Inflammatory macrophage (primary cell): ENCODE data around the gene GAN.
A peak's percentile ranks its signal among the peaks of the same experiment; 100 is the strongest.
"Not testable (repeated sequence)": the region's sequence is repeated elsewhere in the genome, so short reads cannot be mapped to it uniquely, and the experiment has no call there.

Experiments
- DNase-seq, 2 donors: peaks; one replicate each; pipeline ENCODE4 v3.0.0-alpha.2; 2020 to 2022

Gene GAN

GRCh38 chr16:81310045-81310644 is 4.6 kb upstream of the GAN start:
- DNase-seq, result no peak

GRCh38 chr16:81311762-81312161 is 3.0 kb upstream of the GAN start:
- no peak for DNase-seq

- no peak for DNase-seq
Measured at GRCh38 chr16:81313701-81314602, 810 bp upstream of the GAN start.

GRCh38 chr16:81315271-81316175 is 761 bp downstream of the GAN start:
- DNase-seq, result peak; percentile 41 to 70

- no peak for DNase-seq
Measured at GRCh38 chr16:81316176-81316496, 1.4 kb downstream of the GAN start.

GRCh38 chr16:81318711-81319110 is 3.9 kb downstream of the GAN start:
- DNase-seq, result no peak

- DNase-seq, result no peak
Measured at GRCh38 chr16:81319221-81319912, 4.6 kb downstream of the GAN start.

GRCh38 chr16:81321039-81321438 is 6.3 kb downstream of the GAN start:
- no peak for DNase-seq

GRCh38 chr16:81321536-81321935 is 6.8 kb downstream of the GAN start:
- no peak for DNase-seq

GRCh38 chr16:81324808-81325207 is 10.0 kb downstream of the GAN start:
- DNase-seq, result no peak

GRCh38 chr16:81327011-81327410 is 12.2 kb downstream of the GAN start:
- no peak for DNase-seq

GRCh38 chr16:81327447-81328196 is 12.9 kb downstream of the GAN start:
- no peak for DNase-seq

GRCh38 chr16:81329947-81330346 is 15.2 kb downstream of the GAN start:
- no peak for DNase-seq

- DNase-seq, result no peak
Measured at GRCh38 chr16:81333356-81333755, 18.6 kb downstream of the GAN start.

GRCh38 chr16:81335669-81336068 is 20.9 kb downstream of the GAN start:
- DNase-seq, result no peak

GRCh38 chr16:81337097-81337496 is 22.3 kb downstream of the GAN start:
- DNase-seq, result no peak

GRCh38 chr16:81345172-81345571 is 30.4 kb downstream of the GAN start:
- not testable (repeated sequence) for DNase-seq

GRCh38 chr16:81347425-81347824 is 32.7 kb downstream of the GAN start:
- DNase-seq, result no peak

- DNase-seq, result no peak
Measured at GRCh38 chr16:81349608-81350305, 35.0 kb downstream of the GAN start.

GRCh38 chr16:81350306-81350615 is 35.5 kb downstream of the GAN start:
- DNase-seq, result no peak

- DNase-seq, result no peak
Measured at GRCh38 chr16:81353895-81354294, 39.1 kb downstream of the GAN start.
